ENCODE measurements around the gene ZNF516.

The ZNF516 gene

GRCh38 chr18:76419811-76420210 is 75.2 kb downstream of the ZNF516 start:
- H3K9me3 ChIP-seq (ENCODE audit: control insufficient read depth, insufficient read depth, low read depth, low read length), result no peaks in the 10 kb centered on the region
- POLR2A ChIA-PET, result no interaction called here
- no peak overlapping the region for H3K27ac ChIP-seq (ENCODE audit: extremely low read depth, low read depth, low read length)
- peaks cover 0 to 4% of the 10 kb centered on the region in 2 experiments; a peak in 1 of 3 replicates for H3K36me3 ChIP-seq (ENCODE audit: control insufficient read depth in 2 of 2, insufficient read depth in 1 of 2, low read length in 2 of 2)
- no peak for TF ChIP-seq ZNF335 (tag by site-specific recombination; conservative IDR thresholded peaks at IDR 0.05)
- no peak for TF ChIP-seq ZNF792 (tag by site-specific recombination; IDR thresholded peaks at IDR 0.05)
- TF ChIP-seq RBAK (tag by site-specific recombination; IDR thresholded peaks at IDR 0.05), result no peak
- TF ChIP-seq ZNF140 (tag by site-specific recombination; IDR thresholded peaks at IDR 0.05), result no peak
- no peak for TF ChIP-seq ZNF621 (tag by site-specific recombination; IDR thresholded peaks at IDR 0.05)
- TF ChIP-seq ZBTB7A (tag by site-specific recombination; IDR thresholded peaks at IDR 0.05; ENCODE audit: low read depth), result no peak
- no peak for TF ChIP-seq ZNF701 (tag by site-specific recombination; IDR thresholded peaks at IDR 0.05)
- TF ChIP-seq ZSCAN16 (tag by site-specific recombination; IDR thresholded peaks at IDR 0.05), result no peak
- TF ChIP-seq ZNF350 (tag by site-specific recombination; IDR thresholded peaks at IDR 0.05), result no peak
- TF ChIP-seq ZNF645 (tag by site-specific recombination; IDR thresholded peaks at IDR 0.05), result no peak
- no peak for TF ChIP-seq ZNF521 (tag by site-specific recombination; IDR thresholded peaks at IDR 0.05)
- TF ChIP-seq ZNF658 (tag by site-specific recombination; IDR thresholded peaks at IDR 0.05), result no peak
- H3K4me1 ChIP-seq (ENCODE audit: control insufficient read depth, insufficient read depth, low read length), result 0 out of 2 replicates have a peak, but pooled peaks cover 3% of the 10 kb centered on the region
- CTCF ChIA-PET, result interaction anchor here (0.7 kb wide), 1 partner anchor 562 kb away, joined by 4 read pairs; no protein-coding TSS in a partner anchor
- H3K4me3 ChIP-seq (ENCODE audit: low read depth, low read length), result no peak overlapping the region

GRCh38 chr18:76416911-76417310 is 78.1 kb downstream of the ZNF516 start:
- no peaks in the 10 kb centered on the region for H3K9me3 ChIP-seq (ENCODE audit: control insufficient read depth, insufficient read depth, low read depth, low read length)
- H3K36me3 ChIP-seq (ENCODE audit: control insufficient read depth in 2 of 2, insufficient read depth in 1 of 2, low read length in 2 of 2), result peaks cover 0 to 4% of the 10 kb centered on the region in 2 experiments; a peak in 1 of 3 replicates
- ChIA-PET CTCF (interaction anchor here (0.7 to 1.8 kb wide), 4 partner anchors 8 to 65 kb away, joined by 4 to 6 read pairs (median 5); no protein-coding TSS in a partner anchor), POLR2A (no interaction called here)
- TF ChIP-seq SETDB1 (IDR thresholded peaks at IDR 0.05; ENCODE audit: insufficient read length, low read length) (no peak), ZNF596 (tag by site-specific recombination; IDR thresholded peaks at IDR 0.05) (no peak)
- no peak overlapping the region for H3K4me3 ChIP-seq (ENCODE audit: low read depth, low read length)
- H3K4me1 ChIP-seq (ENCODE audit: control insufficient read depth, insufficient read depth, low read length), result no peaks in the 10 kb centered on the region
- H3K27ac ChIP-seq (ENCODE audit: extremely low read depth, low read depth, low read length), result no peak overlapping the region

- Histone ChIP-seq H3K9me3 (ENCODE audit: control insufficient read depth, insufficient read depth, low read depth, low read length) (no peaks in the 10 kb centered on the region), H3K4me1 (ENCODE audit: control insufficient read depth, insufficient read depth, low read length) (no peaks in the 10 kb centered on the region), H3K36me3 (ENCODE audit: control insufficient read depth in 2 of 2, insufficient read depth in 1 of 2, low read length in 2 of 2) (peaks cover 0 to 4% of the 10 kb centered on the region in 2 experiments; a peak in 1 of 3 replicates), H3K27ac (ENCODE audit: extremely low read depth, low read depth, low read length) (no peak overlapping the region), H3K4me3 (ENCODE audit: low read depth, low read length) (no peak overlapping the region)
- ChIA-PET POLR2A (no interaction called here), CTCF (interaction anchor here (0.5 kb wide), 1 partner anchor 609 kb away, joined by 3 read pairs; no protein-coding TSS in a partner anchor)
- no peak for TF ChIP-seq ZNF530 (tag by site-specific recombination; IDR thresholded peaks at IDR 0.05; ENCODE audit: low read depth)
- TF ChIP-seq HOXA7 (CRISPR knock-in tag; IDR thresholded peaks at IDR 0.05; ENCODE audit: borderline replicate concordance), result no peak
- no peak for TF ChIP-seq PRDM10 (tag by site-specific recombination; IDR thresholded peaks at IDR 0.05)
Measured at GRCh38 chr18:76414936-76415621, 80.0 kb downstream of the ZNF516 start.

Data from HEK293 (cell line).